Epidermal melanocyte (primary cell): Measurements from ENCODE around the gene VPS13A.
"Not testable (repeated sequence)": the region's sequence is repeated elsewhere in the genome, so short reads cannot be mapped to it uniquely, and the experiment has no call there.

ENCODE experiments used
- DNase-seq: peaks from one replicate; pipeline ENCODE4 v3.0.0; 2011; ENCODE audit warnings: low spot score; ENCODE audit not compliant: insufficient read length

VPS13A gene

GRCh38 chr9:77293949-77294348 lies 116.6 kb downstream of the VPS13A start:
- DNase-seq, result no peak

- DNase-seq, result no peak
Measured at GRCh38 chr9:77304543-77304942, 127.2 kb downstream of the VPS13A start.

- DNase-seq, result no peak
Measured at GRCh38 chr9:77305622-77306400, 128.5 kb downstream of the VPS13A start.

- DNase-seq, result no peak
Measured at GRCh38 chr9:77307166-77307565, 129.8 kb downstream of the VPS13A start.

- DNase-seq, result no peak
Measured at GRCh38 chr9:77316058-77316457, 138.7 kb downstream of the VPS13A start.

- DNase-seq, result no peak
Measured at GRCh38 chr9:77325058-77325457, 147.7 kb downstream of the VPS13A start.

- no peak for DNase-seq
Measured at GRCh38 chr9:77328102-77328501, 150.8 kb downstream of the VPS13A start.

- no peak for DNase-seq
Measured at GRCh38 chr9:77370064-77370463, 192.7 kb downstream of the VPS13A start.

GRCh38 chr9:77374266-77374665 lies 196.9 kb downstream of the VPS13A start:
- no peak for DNase-seq

GRCh38 chr9:77375956-77376532 lies 198.7 kb downstream of the VPS13A start:
- no peak for DNase-seq

- DNase-seq, result no peak
Measured at GRCh38 chr9:77384406-77384805, 207.1 kb downstream of the VPS13A start.

GRCh38 chr9:77386187-77386586 lies 208.9 kb downstream of the VPS13A start:
- DNase-seq, result no peak

GRCh38 chr9:77391834-77392233 lies 214.5 kb downstream of the VPS13A start:
- no peak for DNase-seq

- DNase-seq, result no peak
Measured at GRCh38 chr9:77392328-77392727, 215.0 kb downstream of the VPS13A start.

GRCh38 chr9:77398581-77398980 lies 221.2 kb downstream of the VPS13A start:
- DNase-seq, result not testable (repeated sequence)

GRCh38 chr9:77399964-77400363 lies 222.6 kb downstream of the VPS13A start:
- no peak for DNase-seq

- DNase-seq, result no peak
Measured at GRCh38 chr9:77402286-77402685, 225.0 kb downstream of the VPS13A start.

- DNase-seq, result no peak
Measured at GRCh38 chr9:77403239-77403638, 225.9 kb downstream of the VPS13A start.

- not testable (repeated sequence) for DNase-seq
Measured at GRCh38 chr9:77408521-77408920, 231.2 kb downstream of the VPS13A start.

- no peak for DNase-seq
Measured at GRCh38 chr9:77417566-77417965, 240.2 kb downstream of the VPS13A start.

- DNase-seq, result no peak
Measured at GRCh38 chr9:77418226-77418625, 240.9 kb downstream of the VPS13A start.

GRCh38 chr9:77420641-77421040 lies 243.3 kb downstream of the VPS13A start:
- DNase-seq, result no peak
